Measurements from ENCODE around the gene CCNL2.

DNA sequence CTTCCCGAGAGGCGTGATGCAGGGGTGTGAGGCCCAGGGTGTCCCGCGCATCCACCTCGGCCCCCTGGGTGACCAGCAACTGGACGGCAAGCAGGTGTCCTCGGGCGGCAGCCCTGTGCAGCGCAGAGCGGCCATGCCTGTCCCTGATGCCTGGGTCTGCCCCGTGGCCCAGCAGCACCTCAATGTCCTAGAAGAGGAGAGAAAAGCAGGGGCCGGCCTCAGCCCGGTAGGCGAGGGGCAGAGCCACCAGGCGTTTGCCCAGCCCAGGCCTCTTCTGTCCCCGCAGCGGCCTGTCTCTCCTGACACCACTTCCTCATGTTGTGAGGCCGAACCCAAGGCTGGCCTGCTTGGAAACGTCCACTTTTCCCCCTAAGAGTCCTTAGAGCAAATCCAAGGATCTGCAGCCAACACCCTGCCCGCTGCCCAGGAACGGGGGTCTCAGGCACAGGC is 20.3 kb upstream of the CCNL2 start:
- TF ChIP-seq CTCF (IDR thresholded peaks at IDR 0.05 in 4 of 5, conservative IDR thresholded peaks at IDR 0.05 in 1 of 5) (no peak), POLR2A (IDR thresholded peaks at IDR 0.05) (no peak)
